Measurements from ENCODE around the gene CENPX. TPM values are rescaled to one million over a fixed set of nuclear protein-coding genes. Genes with fewer than 3 reads are reported as not detected.

The CENPX gene
- total and polyA plus RNA-seq, 2 of the 13 experiments (the other 11 are each of a cell fraction or from before 2014, with no cell fraction given): 92.7 to 170 TPM

DNA sequence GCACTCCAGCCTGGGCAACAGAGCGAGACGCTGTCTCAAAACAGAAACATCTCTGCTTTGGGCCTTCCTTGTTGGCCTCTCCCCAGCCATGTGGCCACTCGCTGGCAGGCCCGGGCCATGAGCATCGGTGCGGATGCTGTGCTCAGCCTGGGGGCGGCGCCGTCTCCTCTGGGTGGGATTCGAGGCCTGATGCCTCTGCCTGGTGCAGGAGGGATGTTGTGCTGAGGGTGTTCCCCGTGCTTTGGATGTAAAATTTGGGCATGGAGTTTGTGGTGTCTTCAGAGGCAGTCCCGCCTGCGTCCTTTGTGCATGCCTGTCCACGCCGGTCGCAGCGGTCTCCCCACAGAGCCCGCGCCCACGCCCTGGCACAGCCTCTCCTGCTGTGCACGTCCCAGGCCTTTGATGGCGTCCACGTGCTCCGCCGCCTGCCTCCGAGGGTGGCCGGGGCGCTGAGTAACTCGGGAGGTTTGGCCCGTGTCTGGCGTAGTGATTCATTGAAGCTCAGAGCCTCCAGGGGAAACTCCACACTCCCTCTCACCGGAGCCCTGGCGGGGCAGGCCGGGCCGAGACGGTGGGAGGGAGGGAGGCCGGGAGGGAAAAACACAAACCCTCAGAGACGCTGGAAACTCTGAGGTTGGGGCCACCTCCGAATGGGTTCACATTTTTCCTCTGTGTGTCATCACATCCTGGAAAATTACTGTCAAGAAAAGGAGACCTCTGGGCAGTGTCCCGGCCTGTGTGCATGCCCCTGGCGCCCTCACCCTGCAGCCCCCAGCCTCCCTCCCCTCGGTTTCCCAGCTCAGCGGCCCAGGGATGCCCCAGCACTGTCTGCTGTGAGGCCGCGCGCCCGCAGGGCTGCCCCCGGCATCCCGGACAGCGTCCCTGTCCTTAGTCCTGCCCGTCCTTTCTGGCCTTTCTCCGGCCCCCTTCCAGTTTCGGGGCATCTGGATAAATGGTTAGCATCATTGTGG is 19.0 kb downstream of the CENPX start (continued):
- TF ChIP-seq, protein P1, sequence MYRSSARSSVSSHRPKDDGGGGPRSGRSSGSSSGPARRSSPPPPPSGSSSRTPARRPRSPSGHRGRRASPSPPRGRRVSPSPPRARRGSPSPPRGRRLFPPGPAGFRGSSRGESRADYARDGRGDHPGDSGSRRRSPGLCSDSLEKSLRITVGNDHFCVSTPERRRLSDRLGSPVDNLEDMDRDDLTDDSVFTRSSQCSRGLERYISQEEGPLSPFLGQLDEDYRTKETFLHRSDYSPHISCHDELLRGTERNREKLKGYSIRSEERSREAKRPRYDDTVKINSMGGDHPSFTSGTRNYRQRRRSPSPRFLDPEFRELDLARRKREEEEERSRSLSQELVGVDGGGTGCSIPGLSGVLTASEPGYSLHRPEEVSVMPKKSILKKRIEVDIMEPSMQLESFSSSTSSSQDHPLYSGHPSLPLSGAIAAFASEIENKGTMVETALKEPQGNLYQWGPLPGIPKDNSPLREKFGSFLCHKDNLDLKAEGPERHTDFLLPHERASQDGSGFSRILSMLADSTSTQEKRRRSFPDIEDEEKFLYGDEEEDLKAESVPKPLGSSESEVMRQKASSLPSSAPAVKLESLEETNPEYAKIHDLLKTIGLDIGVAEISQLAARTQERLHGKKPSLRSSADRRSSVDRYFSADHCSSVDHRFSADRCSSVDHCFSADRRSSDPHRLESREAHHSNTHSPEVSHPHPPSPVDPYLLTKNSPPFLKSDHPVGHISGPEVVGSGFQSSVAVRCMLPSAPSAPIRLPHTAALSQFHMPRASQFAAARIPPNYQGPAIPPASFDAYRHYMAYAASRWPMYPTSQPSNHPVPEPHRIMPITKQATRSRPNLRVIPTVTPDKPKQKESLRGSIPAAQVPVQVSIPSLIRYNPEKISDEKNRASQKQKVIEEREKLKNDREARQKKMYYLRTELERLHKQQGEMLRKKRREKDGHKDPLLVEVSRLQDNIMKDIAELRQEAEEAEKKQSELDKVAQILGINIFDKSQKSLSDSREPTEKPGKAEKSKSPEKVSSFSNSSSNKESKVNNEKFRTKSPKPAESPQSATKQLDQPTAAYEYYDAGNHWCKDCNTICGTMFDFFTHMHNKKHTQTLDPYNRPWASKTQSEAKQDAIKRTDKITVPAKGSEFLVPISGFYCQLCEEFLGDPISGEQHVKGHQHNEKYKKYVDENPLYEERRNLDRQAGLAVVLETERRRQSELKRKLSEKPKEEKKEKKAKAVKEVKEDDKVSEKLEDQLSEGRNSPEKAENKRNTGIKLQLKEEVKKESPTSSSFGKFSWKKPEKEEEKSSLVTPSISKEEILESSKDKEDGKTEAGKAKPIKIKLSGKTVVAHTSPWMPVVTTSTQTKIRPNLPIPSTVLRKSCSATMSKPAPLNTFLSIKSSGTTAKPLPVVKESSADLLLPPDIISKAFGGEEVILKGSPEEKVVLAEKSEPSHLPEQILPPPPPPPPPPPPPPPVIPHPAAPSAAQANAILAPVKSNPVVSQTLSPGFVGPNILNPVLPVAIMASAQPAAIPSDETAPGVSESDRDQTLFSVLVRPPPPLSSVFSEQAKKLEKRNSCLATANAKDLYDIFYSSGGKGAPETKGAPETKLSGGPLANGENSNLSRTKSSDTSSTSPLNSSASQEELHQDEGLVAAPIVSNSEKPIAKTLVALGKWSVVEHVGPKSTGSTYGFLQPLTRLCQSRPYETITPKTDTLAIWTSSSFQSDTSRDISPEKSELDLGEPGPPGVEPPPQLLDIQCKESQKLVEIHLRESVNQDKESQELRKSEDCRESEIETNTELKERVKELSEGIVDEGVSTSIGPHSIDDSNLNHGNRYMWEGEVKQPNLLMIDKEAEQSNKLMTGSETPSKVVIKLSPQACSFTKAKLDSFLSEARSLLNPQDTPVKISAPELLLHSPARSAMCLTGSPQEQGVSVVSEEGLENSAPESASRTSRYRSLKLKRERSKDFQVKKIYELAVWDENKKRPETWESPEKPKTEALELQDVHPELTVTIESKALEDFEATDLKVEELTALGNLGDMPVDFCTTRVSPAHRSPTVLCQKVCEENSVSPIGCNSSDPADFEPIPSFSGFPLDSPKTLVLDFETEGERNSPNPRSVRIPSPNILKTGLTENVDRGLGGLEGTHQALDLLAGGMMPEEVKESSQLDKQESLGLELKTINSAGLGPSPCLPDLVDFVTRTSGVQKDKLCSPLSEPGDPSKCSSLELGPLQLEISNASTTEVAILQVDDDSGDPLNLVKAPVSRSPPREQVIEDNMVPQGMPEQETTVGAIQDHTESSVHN (CRISPR knock-in tag; IDR thresholded peaks at IDR 0.05): peak; percentile 68; the same call in 1 of the 2 replicates
- TF ChIP-seq, protein P2, sequence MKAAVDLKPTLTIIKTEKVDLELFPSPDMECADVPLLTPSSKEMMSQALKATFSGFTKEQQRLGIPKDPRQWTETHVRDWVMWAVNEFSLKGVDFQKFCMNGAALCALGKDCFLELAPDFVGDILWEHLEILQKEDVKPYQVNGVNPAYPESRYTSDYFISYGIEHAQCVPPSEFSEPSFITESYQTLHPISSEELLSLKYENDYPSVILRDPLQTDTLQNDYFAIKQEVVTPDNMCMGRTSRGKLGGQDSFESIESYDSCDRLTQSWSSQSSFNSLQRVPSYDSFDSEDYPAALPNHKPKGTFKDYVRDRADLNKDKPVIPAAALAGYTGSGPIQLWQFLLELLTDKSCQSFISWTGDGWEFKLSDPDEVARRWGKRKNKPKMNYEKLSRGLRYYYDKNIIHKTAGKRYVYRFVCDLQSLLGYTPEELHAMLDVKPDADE (CRISPR knock-in tag; IDR thresholded peaks at IDR 0.05): 0 out of 2 replicates have a peak, but pooled peaks have one; percentile 31
- TF ChIP-seq ZNF253 (CRISPR knock-in tag; IDR thresholded peaks at IDR 0.05; ENCODE audit: borderline replicate concordance) (0 out of 2 replicates have a peak, but pooled peaks have one; percentile 66), HMG20B (CRISPR knock-in tag; conservative IDR thresholded peaks at IDR 0.05) (peak; percentile 64; the same call in 1 of the 2 replicates), ZNF124 (CRISPR knock-in tag; IDR thresholded peaks at IDR 0.05) (no peak; the same call in 1 of the 2 replicates)
- TF ChIP-seq, protein P3, sequence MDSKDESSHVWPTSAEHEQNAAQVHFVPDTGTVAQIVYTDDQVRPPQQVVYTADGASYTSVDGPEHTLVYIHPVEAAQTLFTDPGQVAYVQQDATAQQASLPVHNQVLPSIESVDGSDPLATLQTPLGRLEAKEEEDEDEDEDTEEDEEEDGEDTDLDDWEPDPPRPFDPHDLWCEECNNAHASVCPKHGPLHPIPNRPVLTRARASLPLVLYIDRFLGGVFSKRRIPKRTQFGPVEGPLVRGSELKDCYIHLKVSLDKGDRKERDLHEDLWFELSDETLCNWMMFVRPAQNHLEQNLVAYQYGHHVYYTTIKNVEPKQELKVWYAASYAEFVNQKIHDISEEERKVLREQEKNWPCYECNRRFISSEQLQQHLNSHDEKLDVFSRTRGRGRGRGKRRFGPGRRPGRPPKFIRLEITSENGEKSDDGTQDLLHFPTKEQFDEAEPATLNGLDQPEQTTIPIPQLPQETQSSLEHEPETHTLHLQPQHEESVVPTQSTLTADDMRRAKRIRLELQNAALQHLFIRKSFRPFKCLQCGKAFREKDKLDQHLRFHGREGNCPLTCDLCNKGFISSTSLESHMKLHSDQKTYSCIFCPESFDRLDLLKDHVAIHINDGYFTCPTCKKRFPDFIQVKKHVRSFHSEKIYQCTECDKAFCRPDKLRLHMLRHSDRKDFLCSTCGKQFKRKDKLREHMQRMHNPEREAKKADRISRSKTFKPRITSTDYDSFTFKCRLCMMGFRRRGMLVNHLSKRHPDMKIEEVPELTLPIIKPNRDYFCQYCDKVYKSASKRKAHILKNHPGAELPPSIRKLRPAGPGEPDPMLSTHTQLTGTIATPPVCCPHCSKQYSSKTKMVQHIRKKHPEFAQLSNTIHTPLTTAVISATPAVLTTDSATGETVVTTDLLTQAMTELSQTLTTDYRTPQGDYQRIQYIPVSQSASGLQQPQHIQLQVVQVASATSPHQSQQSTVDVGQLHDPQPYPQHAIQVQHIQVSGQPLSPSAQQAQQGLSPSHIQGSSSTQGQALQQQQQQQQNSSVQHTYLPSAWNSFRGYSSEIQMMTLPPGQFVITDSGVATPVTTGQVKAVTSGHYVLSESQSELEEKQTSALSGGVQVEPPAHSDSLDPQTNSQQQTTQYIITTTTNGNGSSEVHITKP (CRISPR knock-in tag; IDR thresholded peaks at IDR 0.05; ENCODE audit: low read depth): peak; percentile 77
- TF ChIP-seq, protein P4, sequence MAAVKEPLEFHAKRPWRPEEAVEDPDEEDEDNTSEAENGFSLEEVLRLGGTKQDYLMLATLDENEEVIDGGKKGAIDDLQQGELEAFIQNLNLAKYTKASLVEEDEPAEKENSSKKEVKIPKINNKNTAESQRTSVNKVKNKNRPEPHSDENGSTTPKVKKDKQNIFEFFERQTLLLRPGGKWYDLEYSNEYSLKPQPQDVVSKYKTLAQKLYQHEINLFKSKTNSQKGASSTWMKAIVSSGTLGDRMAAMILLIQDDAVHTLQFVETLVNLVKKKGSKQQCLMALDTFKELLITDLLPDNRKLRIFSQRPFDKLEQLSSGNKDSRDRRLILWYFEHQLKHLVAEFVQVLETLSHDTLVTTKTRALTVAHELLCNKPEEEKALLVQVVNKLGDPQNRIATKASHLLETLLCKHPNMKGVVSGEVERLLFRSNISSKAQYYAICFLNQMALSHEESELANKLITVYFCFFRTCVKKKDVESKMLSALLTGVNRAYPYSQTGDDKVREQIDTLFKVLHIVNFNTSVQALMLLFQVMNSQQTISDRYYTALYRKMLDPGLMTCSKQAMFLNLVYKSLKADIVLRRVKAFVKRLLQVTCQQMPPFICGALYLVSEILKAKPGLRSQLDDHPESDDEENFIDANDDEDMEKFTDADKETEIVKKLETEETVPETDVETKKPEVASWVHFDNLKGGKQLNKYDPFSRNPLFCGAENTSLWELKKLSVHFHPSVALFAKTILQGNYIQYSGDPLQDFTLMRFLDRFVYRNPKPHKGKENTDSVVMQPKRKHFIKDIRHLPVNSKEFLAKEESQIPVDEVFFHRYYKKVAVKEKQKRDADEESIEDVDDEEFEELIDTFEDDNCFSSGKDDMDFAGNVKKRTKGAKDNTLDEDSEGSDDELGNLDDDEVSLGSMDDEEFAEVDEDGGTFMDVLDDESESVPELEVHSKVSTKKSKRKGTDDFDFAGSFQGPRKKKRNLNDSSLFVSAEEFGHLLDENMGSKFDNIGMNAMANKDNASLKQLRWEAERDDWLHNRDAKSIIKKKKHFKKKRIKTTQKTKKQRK (IDR thresholded peaks at IDR 0.05; ENCODE audit: low read length): no peak

All from HepG2 (cell line).